SK-N-DZ (cell line): ENCODE results near the gene GCDH.

Experiments used
- DNase-seq: peaks from one replicate; pipeline ENCODE4 v3.0.0-alpha.2; 2015; ENCODE audit warnings: low spot score
- small RNA-seq, 2 experiments: library from RNA; depleted of rRNA; stranded (forward); fragments of <200 nt; gene quantifications; one replicate each; pipeline ENCODE3, GENCODE V24; 2014

GCDH gene

GRCh38 chr19:12938779-12939601, 48.0 kb downstream of the GCDH start:
- DNase-seq: no peak

DNA sequence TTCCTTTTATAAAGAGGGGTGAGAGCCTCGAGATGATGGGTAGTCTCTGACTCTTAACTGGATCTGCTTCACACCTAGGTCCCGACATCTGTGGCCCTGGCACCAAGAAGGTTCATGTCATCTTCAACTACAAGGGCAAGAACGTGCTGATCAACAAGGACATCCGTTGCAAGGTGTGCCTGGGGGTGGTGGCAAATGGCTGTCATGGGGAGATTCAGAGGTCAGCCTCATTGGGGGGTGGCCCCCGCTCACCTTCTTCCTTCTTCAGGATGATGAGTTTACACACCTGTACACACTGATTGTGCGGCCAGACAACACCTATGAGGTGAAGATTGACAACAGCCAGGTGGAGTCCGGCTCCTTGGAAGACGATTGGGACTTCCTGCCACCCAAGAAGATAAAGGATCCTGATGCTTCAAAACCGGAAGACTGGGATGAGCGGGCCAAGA, 49.0 kb downstream of the GCDH start:
- no peak for DNase-seq

GRCh38 chr19:12940897-12941296, 49.9 kb downstream of the GCDH start:
- no peak for DNase-seq

GRCh38 chr19:12943437-12944044, 52.6 kb downstream of the GCDH start:
- no peak for DNase-seq

DNA sequence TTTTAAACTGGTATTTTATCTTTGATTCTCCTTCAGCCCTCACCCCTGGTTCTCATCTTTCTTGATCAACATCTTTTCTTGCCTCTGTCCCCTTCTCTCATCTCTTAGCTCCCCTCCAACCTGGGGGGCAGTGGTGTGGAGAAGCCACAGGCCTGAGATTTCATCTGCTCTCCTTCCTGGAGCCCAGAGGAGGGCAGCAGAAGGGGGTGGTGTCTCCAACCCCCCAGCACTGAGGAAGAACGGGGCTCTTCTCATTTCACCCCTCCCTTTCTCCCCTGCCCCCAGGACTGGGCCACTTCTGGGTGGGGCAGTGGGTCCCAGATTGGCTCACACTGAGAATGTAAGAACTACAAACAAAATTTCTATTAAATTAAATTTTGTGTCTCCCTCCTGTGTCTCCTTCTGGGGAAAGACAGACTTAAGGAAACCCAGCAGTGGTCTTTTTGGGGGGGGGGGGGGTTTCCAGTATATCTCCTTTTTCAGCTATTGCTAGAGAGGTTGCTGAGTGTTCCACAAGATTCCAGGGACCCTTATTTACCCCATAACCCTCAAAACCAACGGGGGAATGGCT, 53.2 kb downstream of the GCDH start:
- no peak for DNase-seq

DNA sequence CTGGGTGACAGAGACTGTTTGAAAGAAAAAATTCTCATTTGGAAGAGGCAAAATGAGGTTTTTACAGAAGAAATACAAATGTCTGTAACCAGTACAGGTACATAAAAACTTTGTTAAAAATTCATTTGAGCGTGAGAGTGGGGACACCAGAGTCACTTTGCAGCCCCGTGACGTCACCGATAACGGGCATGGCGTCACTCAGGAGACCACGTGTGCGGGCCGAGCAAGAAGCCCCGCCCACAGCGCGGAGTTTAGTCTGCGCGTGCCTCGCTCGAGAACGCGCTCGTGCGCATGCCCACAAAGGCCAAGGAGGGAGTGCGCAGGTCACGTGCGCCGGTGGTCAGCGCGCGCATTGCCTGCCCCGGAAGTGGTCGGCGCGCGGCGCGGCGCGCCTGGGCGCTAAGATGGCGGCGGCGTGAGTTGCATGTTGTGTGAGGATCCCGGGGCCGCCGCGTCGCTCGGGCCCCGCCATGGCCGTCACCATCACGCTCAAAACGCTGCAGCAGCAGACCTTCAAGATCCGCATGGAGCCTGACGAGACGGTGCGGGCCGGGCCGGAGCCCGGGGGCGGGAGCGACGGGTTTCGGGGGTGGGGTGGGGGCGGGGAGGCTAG, 54.6 kb downstream of the GCDH start, which contains the start of gene RAD23A:
Gene RAD23A (plus strand): TSS at position 384 of the 613 bp plus-strand sequence. CDS start 87 bp downstream, at position 471.
- peak; percentile 96 for DNase-seq

DNA sequence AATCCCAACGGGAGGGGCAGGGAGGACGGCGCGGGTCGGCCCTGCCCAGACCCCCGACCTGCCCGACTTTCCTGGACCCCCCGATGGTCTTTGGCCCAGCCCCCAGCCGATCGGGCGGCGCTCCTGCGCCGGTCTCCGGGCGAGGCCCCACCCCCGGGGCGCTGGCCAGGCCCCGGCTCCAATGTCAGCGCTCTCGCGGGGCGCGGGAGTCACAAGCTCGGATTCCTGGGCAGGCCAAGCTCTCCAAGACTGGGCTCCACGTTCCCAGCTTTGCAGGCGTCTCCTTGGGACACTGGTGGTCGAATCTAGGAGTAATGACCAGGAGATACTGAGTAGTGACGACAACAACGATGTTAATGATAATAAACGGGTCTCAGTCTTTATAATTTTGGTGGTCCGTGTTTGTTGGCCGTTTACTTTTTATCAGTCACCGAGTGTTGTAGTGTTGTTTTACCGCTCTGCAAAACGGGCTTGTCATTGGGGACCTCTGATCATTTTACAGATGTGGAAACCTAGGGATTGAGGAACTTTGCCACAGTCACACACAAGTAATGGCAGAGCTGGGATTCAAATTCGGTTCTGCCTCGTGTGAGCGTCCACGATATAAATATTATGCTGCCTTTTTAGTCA, 55.2 kb downstream of the GCDH start:
- DNase-seq: peak; percentile 53

GRCh38 chr19:12946731-12947496, 56.0 kb downstream of the GCDH start:
- no peak for DNase-seq

DNA sequence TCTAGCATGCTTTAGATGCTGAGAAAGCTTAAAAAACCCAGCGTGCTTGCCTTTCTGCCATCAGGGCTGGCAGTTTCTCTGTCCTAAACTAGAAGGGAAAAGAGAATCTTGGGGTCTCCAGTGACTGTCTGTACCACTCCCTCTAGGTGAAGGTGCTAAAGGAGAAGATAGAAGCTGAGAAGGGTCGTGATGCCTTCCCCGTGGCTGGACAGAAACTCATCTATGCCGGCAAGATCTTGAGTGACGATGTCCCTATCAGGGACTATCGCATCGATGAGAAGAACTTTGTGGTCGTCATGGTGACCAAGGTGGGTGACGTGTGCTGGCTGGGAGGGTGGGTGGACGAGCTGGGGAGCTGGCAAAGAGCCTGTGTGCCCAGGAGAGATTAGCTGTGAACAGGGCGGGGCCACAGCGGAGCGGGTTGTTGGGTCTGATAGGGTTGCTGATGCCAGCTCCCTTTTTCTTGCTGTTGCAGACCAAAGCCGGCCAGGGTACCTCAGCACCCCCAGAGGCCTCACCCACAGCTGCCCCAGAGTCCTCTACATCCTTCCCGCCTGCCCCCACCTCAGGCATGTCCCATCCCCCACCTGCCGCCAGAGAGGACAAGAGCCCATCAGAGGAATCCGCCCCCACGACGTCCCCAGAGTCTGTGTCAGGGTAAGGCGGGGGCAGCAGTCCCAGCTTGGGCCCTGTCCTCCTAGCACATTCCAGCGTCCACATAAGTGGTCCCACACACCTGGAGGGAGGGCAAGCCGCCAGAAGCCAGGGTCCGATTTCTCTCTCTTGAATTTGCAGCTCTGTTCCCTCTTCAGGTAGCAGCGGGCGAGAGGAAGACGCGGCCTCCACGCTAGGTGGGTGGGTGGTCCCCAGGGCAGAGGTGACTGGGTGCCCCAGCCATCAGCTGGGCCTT, 57.0 kb downstream of the GCDH start:
- no peak for DNase-seq

- no peak for DNase-seq
These were observed 57.8 kb downstream of the GCDH start for GRCh38 chr19:12948612-12949362.

Small RNAs within 50 kb of the gene (small RNA-seq; reads per million reads assigned to genes)
- 0 to 0.18 reads per million in 2 experiments for gene MIR5695
- gene MIR6515: 0.08 to 0.18 reads per million in 2 experiments
- gene MIR6794: 0 reads per million in 2 experiments
